Stimulated activated CD4-positive, alpha-beta T cell treated with anti-CD3 and anti-CD28 coated beads, TNF-alpha, amount 100 ng/mL, for 24 hours (primary cell): ENCODE data around the gene KDM6B.

Experiments
- DNase-seq, 3 experiments: peaks; one replicate each; pipeline ENCODE4 v3.0.0-alpha.2; 2020; ENCODE audit warnings: low read depth in 3 of 3

The KDM6B gene

GRCh38 chr17:7841396-7841914 lies 7.4 kb downstream of the KDM6B start:
- peak; percentile 84 to 92 (median 88) for DNase-seq

GRCh38 chr17:7841915-7842379 lies 7.9 kb downstream of the KDM6B start:
- DNase-seq = peak; percentile 67 to 83 (median 73)

- DNase-seq = peak; percentile 87 to 96 (median 96)
Measured at GRCh38 chr17:7842380-7843256, 8.6 kb downstream of the KDM6B start.

- no peak for DNase-seq
Measured at GRCh38 chr17:7843257-7843535, 9.2 kb downstream of the KDM6B start.

- peak; percentile 79 to 90 (median 84) for DNase-seq
Measured at GRCh38 chr17:7843536-7844291, 9.7 kb downstream of the KDM6B start.

GRCh38 chr17:7844292-7845154 lies 10.5 kb downstream of the KDM6B start:
- DNase-seq = peak; percentile 66 to 82 (median 77)

GRCh38 chr17:7845359-7846062 lies 11.5 kb downstream of the KDM6B start:
- DNase-seq = no peak

GRCh38 chr17:7846063-7846735 lies 12.2 kb downstream of the KDM6B start:
- no peak for DNase-seq

GRCh38 chr17:7846765-7847661 lies 13.0 kb downstream of the KDM6B start:
- no peak for DNase-seq

- no peak for DNase-seq
Measured at GRCh38 chr17:7848131-7848579, 14.1 kb downstream of the KDM6B start.

- no peak for DNase-seq
Measured at GRCh38 chr17:7848739-7849129, 14.7 kb downstream of the KDM6B start.

- DNase-seq = no peak
Measured at GRCh38 chr17:7849130-7849750, 15.2 kb downstream of the KDM6B start.

GRCh38 chr17:7849751-7850504 lies 15.9 kb downstream of the KDM6B start:
- DNase-seq = no peak

GRCh38 chr17:7850701-7851437 lies 16.9 kb downstream of the KDM6B start:
- no peak for DNase-seq

- peak; percentile 86 to 94 (median 86) for DNase-seq
Measured at GRCh38 chr17:7851438-7852261, 17.6 kb downstream of the KDM6B start.

- no peak for DNase-seq
Measured at GRCh38 chr17:7852262-7852670, 18.2 kb downstream of the KDM6B start.
